Motor neuron (in vitro differentiated cells): ENCODE results near the gene COX5A. TPM values are rescaled to one million over a fixed set of nuclear protein-coding genes. Genes with fewer than 3 reads are reported as not detected.
A peak's percentile ranks its signal among the peaks of the same experiment; 100 is the strongest.

Experiments
- ATAC-seq, 8 experiments: fragments of 200-7000 bp; cut with Tn5 transposase; replicated peaks in 6 of 8; 2 replicates each; pipeline ENCODE4 v1.8.0; 2021; ENCODE audit warnings: mild to moderate bottlenecking in 8 of 8, moderate library complexity in 8 of 8
- H3K27ac ChIP-seq, 2 donors: fragments of 250-450 bp; sonication (Bioruptor Pico); 2 replicates each; pipeline ENCODE4 v1.9.0; 2021; ENCODE audit warnings: antibody characterized with exemption in 2 of 2, mild to moderate bottlenecking in 2 of 2, moderate library complexity in 1 of 2
- H3K4me1 ChIP-seq, 2 donors: fragments of 250-450 bp; sonication (Bioruptor Pico); replicated peaks in 1 of 2; 2 replicates each; pipeline ENCODE4 v1.6.1; 2021; ENCODE audit warnings: antibody characterized with exemption in 2 of 2, mild to moderate bottlenecking in 2 of 2, moderate library complexity in 1 of 2
- H3K4me3 ChIP-seq, 5 donors: fragments of 250-450 bp; sonication (Bioruptor Pico); 2 replicates each; pipeline ENCODE4 v1.9.0; 2021; ENCODE audit warnings: antibody characterized with exemption in 5 of 5, mild to moderate bottlenecking in 5 of 5, moderate library complexity in 4 of 5
- WGBS, 10 experiments: fragments of 450-650 bp; shearing (Covaris generic); methylation state at CpG; one replicate each; pipeline ENCODE4 v1.0.0; 2022; 5-methylcytosine and 5-hydroxymethylcytosine counted together
- in situ Hi-C, 9 experiments: fragments of 400-800 bp; cut with MboI; loops; one replicate each; pipeline ENCODE4 v1.15.0; 2021; ENCODE audit warnings: low sequenced_read_pairs in 9 of 9, low pct_unique_long_range_greater_than_20kb in 2 of 9; ENCODE audit not compliant: unreplicated experiment in 9 of 9
- total RNA-seq, 8 experiments: library from RNA; unstranded; fragments of 300-600 nt; gene quantifications; 2 replicates each; pipeline versions ENCODE4 v1.2.3 to v1.2.4, GENCODE V29; 2022

COX5A gene
- 100 to 1,000 TPM; 108 to 262 (median 203) TPM for total RNA-seq

DNA sequence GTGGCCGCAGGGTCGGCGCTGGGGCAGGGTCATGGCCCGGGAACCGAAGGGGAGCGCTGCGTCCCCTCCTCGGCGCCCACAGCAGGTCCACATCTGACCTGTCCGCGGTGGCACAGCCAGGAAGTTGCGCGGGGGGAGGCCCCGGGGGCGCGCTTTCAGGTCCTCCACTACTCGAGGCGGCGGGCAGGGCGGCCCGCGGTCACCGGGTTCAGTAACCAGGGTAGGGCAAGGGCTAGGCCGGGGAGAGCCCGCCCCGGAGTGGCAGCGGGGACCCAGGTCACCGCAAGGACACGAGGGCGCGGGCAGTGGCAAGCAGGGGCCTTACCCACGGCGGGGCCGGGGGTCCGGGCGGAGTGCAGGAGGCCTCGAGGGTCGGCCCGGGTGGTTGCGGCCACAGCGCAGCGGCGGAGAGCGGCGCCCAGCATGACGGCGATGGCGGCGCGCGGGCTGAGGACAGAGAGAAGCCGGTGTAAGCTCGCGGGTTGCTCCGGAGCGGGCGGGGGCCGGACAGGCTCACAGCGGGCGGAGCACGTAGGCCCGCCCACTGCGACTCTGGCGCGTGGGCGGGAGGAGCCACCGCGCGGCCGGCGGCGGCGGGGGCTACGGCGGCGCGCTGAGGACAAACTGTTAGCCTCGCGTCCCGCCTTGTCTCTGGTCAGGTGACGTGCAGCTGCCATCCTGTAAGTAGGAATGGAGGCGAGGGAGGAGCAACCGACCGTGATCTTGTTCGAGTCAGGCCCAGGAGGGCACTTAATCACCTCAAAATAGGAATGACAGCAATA, at the start of gene COX5A:
TSS of gene COX5A (minus strand) at position 484 of the 782 bp plus-strand sequence. CDS start at position 425, 59 bp downstream.
- WGBS, 10 experiments, result 0% methylated on average over 1 to 3 of the region's 85 CpGs; no CpG with 5 or more reads in 8 of the 10 experiments
- H3K4me3 ChIP-seq, result peak within 1 kb of the TSS; percentile 58 to 93 (median 83)
- in situ Hi-C loops, result loop anchor here in 4 of 9 experiments (25.0 kb wide), 3 partner anchors 175 to 550 kb away; no protein-coding TSS in a partner anchor
- peaks cover 13 to 16% of the 10 kb centered on the region in 2 donors for H3K4me1 ChIP-seq
- peak within 1 kb of the TSS; percentile 87 to 91 for H3K27ac ChIP-seq
- peak; percentile 96 to 98 (median 97) for ATAC-seq

DNA sequence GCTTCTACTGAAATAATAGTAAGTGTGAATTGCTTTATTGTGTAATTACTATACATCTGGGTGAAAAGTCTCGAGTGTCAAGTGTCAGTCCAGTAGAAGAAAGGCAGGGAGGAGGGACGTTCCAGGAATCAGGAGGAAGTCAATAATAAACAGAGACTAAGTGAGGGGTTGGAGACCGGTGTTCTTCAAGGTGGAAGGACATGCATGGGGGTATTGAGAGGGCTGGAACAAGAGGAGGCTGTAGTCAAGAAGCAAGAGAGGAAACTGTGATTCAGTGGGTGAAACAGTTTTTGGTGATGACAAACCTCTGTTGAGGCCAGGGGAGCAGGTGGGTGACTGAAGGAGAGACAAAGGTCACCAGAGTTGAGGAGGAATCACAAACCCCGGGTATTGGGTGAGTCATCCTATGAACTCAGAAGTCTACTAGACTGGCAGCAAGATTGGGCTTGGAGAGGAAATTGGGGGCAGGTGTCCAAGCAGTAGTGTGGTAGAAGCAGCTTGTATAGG, 45.9 kb upstream of the COX5A start:
- WGBS, 10 experiments, result 5 to 60% (median 29%) methylated on average over 1 to 3 of the region's 4 CpGs; no CpG with 5 or more reads in 1 of the 10 experiments
- Histone ChIP-seq H3K4me1 (no peaks in the 10 kb centered on the region), H3K4me3 (no peak overlapping the region), H3K27ac (no peak overlapping the region)
- in situ Hi-C loops, result no loop called here
- ATAC-seq, result no peak

DNA sequence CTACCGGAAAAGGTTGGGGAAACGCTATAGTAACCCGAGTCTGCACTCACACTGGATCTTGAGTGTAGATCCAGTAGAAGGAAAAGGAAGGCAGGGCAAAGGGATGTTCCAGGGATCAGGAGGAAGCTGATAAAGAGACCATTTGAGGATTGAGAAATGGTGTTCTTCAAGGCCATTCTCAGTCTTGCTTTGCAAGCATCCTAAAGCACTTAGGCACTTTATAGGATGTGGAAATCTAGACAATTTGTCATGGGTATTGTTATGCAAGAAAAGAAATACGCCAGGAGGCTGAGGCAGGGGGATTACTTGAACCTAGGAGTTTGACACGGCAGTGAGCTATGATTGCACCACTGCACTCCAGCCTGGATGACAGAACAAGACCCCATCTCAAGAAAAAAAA, 44.3 kb upstream of the COX5A start:
- in situ Hi-C loops, result no loop called here
- ATAC-seq, result no peak
- Histone ChIP-seq H3K27ac (no peak overlapping the region), H3K4me1 (no peaks in the 10 kb centered on the region), H3K4me3 (no peak overlapping the region)
- WGBS, 10 experiments, result 66 to 100% (median 75%) methylated on average over 1 to 5 of the region's 5 CpGs; no CpG with 5 or more reads in 1 of the 10 experiments

DNA sequence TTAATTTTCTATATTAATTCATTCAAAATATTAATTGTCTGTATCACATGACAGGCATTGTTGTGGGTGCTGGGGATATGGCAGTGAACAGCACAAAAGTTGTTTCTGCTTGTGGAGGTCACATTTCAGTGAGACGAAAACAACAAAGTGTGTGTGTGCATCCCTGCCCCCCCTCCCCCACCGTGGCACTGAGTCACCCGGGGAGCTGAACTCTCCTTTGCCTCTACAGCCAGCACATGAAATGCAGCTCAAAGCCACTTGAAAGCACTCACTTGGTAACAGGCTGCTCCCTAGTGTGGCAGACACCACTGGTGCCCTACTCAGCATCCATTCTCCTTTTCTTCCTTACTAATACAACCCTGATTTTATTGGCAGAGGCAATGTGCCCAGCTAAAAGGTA, 40.6 kb upstream of the COX5A start:
- WGBS, 10 experiments, result 27 to 33% methylated on average over 1 to 3 of the region's 3 CpGs; no CpG with 5 or more reads in 8 of the 10 experiments
- Histone ChIP-seq H3K27ac (no peak overlapping the region), H3K4me3 (no peak overlapping the region), H3K4me1 (no peaks in the 10 kb centered on the region)
- in situ Hi-C loops, result no loop called here
- ATAC-seq, result peak in 5 of 8 experiments; percentile 26 to 76 (median 66)

DNA sequence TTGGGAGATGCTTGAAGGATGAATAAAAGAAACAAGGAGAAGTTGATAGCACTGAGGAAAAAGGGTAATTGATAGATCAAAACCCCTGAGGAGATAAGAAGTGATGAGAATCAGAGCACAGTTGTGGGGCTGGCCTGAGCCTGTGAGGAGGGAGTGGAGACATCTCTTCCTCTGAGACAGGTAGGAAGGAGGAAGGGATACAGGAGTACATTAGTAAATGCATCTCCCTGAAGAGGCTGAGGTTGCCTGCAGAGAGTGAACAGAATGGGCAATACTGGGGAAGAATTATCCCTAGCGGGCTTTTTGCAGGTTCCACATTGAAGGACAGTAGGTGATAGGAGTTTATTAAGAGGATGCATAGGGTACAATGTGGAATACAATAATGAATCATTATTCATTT, 40.2 kb upstream of the COX5A start:
- WGBS, 10 experiments, result 60 to 100% (median 83%) methylated on average over 1 of the region's 1 CpG; no CpG with 5 or more reads in 5 of the 10 experiments
- ATAC-seq, result peak in 1 of 8 experiments; percentile 10

DNA sequence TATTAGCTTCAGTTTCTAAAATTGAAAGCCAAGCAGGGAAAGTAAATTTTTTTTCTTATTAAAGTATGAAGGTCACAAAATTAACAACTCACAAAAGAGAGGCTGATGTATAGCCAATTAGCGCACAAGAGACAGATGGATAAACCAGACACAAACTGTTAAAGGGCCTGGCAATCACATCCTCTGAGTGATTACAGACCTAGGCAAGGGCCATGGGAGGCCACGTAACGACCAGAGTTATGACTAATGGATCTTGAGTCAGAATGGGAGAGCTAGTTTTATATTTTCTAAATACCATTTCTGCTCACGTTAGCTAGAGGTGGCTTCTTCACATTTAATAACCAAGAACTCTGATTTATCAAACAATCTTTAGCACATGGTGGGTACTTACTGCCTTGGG, 39.7 kb upstream of the COX5A start:
- WGBS, 10 experiments, result 18 to 100% (median 80%) methylated on average over 1 to 4 of the region's 4 CpGs
- Histone ChIP-seq H3K27ac (no peak overlapping the region), H3K4me1 (no peaks in the 10 kb centered on the region), H3K4me3 (no peak overlapping the region)
- in situ Hi-C loops, result no loop called here
- no peak for ATAC-seq

More for the DNA sequence above, 40.2 kb upstream of the COX5A start:
- H3K4me3 ChIP-seq, result no peak overlapping the region
- no peaks in the 10 kb centered on the region for H3K4me1 ChIP-seq
- in situ Hi-C loops, result no loop called here
- H3K27ac ChIP-seq, result no peak overlapping the region

DNA sequence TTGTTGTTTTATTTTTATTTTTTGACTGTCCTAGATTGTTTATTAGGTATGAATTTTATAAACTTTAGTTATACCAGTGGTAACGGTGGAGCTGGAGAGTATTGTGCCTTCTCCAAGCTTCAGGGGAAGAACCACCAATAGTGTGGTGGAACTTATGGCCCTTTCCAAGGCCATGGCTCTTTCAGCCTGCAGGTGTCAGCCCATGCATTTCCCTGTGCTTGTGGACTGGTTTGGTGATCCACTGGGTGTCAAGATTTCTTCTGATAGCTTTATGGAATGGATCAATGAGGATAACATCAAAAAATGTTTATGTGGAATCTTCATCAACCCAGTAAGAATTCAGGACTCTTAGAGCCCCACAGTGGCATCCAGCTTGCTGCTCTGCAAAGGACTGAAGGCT, 38.3 kb upstream of the COX5A start:
- in situ Hi-C loops, result no loop called here
- H3K4me1 ChIP-seq, result no peaks in the 10 kb centered on the region
- no peak for ATAC-seq
- 0 to 100% (median 83%) methylated on average over 1 of the region's 1 CpG; no CpG with 5 or more reads in 2 of the 10 experiments for WGBS, 10 experiments
- H3K4me3 ChIP-seq, result no peak overlapping the region
- no peak overlapping the region for H3K27ac ChIP-seq

DNA sequence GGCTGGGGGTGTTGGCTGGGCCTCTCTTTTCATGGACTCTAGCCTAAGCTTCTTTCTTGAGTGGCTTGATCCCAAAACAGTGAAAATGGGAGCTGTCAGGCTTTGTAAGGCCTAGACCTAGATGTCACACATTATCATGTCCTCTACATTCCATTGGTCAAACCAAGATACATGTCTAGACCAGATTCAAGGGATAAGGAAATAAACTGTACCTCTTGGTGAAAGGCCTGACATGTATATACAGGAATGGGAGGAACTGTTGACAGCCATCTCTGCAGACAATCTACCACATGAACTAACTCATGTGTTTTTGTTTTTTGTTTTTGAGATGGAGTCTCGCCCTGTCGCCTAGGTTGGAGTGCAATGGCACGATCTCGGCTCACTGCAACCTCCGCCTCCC, 29.8 kb upstream of the COX5A start:
- WGBS, 10 experiments, result 100% methylated on average over 1 to 2 of the region's 5 CpGs; no CpG with 5 or more reads in 6 of the 10 experiments
- H3K4me1 ChIP-seq, result peaks cover 13 to 16% of the 10 kb centered on the region in 2 donors
- no peak overlapping the region for H3K27ac ChIP-seq
- in situ Hi-C loops, result loop anchor here in 1 of 9 experiments (25.0 kb wide), 1 partner anchor 330 kb away; no protein-coding TSS in a partner anchor
- H3K4me3 ChIP-seq, result no peak overlapping the region
- no peak for ATAC-seq

DNA sequence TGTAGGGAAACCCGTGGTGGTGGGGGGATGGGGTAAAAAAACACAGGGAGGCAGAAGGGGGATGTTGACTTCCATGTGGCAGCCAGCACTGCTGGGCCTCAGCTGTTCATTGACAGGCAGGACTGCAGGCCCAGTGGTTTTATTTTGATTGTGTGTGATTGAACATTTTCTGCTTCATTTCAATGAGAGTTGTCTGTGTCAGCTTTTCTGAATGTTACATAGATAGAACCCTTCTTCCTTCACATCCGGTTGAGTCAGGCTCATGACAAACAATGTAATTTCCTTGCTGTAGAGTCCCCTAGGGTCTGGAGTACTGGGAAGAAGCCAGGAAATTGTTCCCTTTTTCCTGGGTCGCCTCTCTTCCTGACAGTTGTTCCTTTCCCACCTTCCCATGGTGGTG, 26.9 kb upstream of the COX5A start:
- peak overlapping the region; percentile 6 to 64 for H3K27ac ChIP-seq
- in situ Hi-C loops, result loop anchor here in 1 of 9 experiments (25.0 kb wide), 1 partner anchor 327 kb away; no protein-coding TSS in a partner anchor
- peak in 5 of 8 experiments; percentile 67 to 88 (median 71) for ATAC-seq

DNA sequence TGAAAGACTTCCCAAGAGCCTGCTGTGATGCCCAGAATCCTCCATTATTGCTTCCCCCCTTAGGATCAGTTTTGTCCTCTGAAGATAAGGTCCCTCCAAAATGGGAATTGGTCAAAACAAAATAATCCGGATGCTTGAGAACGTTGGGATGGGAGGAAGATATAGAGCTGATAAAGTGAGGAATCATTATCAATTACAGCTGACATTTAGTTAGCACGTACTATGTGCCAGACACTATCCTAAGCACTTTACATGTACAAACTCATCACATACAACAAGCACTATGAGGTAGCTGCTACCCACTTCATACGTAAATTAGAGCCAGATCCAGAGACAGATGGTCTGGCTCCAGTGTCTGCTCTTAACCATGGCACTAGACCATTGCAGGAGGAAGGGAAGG, 25.3 kb upstream of the COX5A start:
- Histone ChIP-seq H3K4me3 (no peak overlapping the region), H3K4me1 (peaks cover 17 to 31% of the 10 kb centered on the region in 2 donors), H3K27ac (no peak overlapping the region)
- ATAC-seq, result no peak
- in situ Hi-C loops, result loop anchor here in 1 of 9 experiments (25.0 kb wide), 1 partner anchor 326 kb away; no protein-coding TSS in a partner anchor
- 28 to 100% (median 86%) methylated on average over 2 of the region's 4 CpGs; no CpG with 5 or more reads in 2 of the 10 experiments for whole genome bisulfite sequencing, 10 experiments

More for the DNA sequence above, 26.9 kb upstream of the COX5A start:
- H3K4me1 ChIP-seq, result peaks cover 13 to 16% of the 10 kb centered on the region in 2 donors
- no peak overlapping the region for H3K4me3 ChIP-seq
- 0 to 58% (median 17%) methylated on average over 1 to 2 of the region's 3 CpGs; no CpG with 5 or more reads in 6 of the 10 experiments for WGBS, 10 experiments

DNA sequence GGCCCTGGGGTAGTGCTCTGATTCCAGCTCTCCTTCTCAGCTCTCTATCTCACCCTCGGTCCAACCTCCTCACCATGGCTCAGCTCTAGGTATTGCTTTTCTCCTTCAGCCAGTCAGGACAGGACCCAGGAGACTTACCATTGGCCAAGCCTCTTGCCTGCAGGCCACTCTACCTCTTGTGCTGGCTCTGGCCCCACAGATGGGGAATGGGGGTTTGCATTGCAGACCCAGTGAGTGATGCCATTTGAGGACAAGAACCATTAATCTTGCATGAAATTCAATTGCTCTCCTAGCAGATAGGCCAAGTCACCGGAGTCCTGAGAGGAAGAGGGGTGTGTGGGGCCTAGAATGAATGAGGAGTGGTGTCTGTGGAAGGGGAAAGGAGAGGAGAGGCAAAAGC, 24.8 kb upstream of the COX5A start:
- Histone ChIP-seq H3K4me3 (no peak overlapping the region), H3K4me1 (peaks cover 17 to 37% of the 10 kb centered on the region in 2 donors), H3K27ac (no peak overlapping the region)
- ATAC-seq, result no peak
- WGBS, 10 experiments, result 20 to 80% (median 41%) methylated on average over 1 of the region's 2 CpGs; no CpG with 5 or more reads in 6 of the 10 experiments
- in situ Hi-C loops, result loop anchor here in 1 of 9 experiments (25.0 kb wide), 1 partner anchor 325 kb away; no protein-coding TSS in a partner anchor

DNA sequence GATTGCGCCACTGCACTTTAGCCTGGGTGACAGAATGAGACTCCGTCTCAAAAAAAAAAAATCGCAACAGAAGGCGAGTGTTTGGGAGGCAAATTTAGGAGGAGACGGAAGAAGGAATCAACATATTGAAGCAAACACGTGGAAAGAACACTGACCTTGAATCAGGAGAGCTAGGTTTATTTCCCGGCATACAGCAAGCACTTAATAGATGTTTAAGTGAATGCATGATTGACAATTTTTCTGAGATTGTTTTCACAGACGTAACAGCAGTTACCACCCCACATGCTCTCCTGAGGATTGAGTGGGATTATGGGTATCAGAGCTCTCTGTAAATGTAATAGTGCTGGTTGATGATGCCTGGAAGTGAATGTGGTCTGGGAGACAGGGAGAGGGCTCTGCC, 24.3 kb upstream of the COX5A start:
- Histone ChIP-seq H3K4me3 (no peak overlapping the region), H3K27ac (no peak overlapping the region), H3K4me1 (peaks cover 17 to 38% of the 10 kb centered on the region in 2 donors)
- ATAC-seq, result no peak
- 70 to 100% (median 90%) methylated on average over 1 to 7 of the region's 8 CpGs; no CpG with 5 or more reads in 3 of the 10 experiments for WGBS, 10 experiments
- in situ Hi-C loops, result loop anchor here in 1 of 9 experiments (25.0 kb wide), 1 partner anchor 325 kb away; no protein-coding TSS in a partner anchor

DNA sequence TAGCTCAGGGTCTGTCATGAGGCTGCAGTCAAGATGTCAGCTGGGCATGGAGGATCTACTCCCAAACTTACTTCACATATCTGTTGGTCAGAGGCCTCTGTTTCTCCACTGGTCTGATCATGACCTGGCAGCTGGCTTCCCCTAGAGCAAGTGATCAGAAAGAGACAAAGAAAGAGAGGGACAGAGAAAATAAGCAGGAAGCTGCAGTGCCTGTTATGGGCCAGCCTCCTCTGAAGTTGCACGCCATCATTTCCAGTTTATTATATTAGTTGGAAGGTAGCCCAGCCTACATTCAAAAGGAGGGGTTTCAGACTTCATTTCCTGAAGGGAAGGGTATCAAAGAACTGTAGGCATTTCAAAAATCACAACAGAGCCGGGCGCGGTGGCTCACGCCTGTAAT, 23.7 kb upstream of the COX5A start:
- Histone ChIP-seq H3K4me1 (peaks cover 17 to 38% of the 10 kb centered on the region in 2 donors), H3K4me3 (no peak overlapping the region), H3K27ac (no peak overlapping the region)
- in situ Hi-C loops, result loop anchor here in 1 of 9 experiments (25.0 kb wide), 1 partner anchor 324 kb away; no protein-coding TSS in a partner anchor
- WGBS, 10 experiments, result 92 to 100% (median 99%) methylated on average over 1 to 5 of the region's 5 CpGs; no CpG with 5 or more reads in 6 of the 10 experiments
- no peak for ATAC-seq
